Stimulated activated CD8-positive, alpha-beta memory T cell treated with anti-CD3 and anti-CD28 coated beads, Interleukin-12 subunit alpha, Interleukin-12 subunit beta, amount 100 ng/mL, for 1 hour (primary cell): ENCODE data around the gene CDH18.

ENCODE experiments used
- DNase-seq: peaks from one replicate; pipeline ENCODE4 v3.0.0-alpha.2; 2020; ENCODE audit warnings: low read depth

The CDH18 gene

GRCh38 chr5:19928562-19929421, 59.2 kb downstream of the CDH18 start:
- DNase-seq, result no peak

- no peak for DNase-seq
These were observed 60.1 kb downstream of the CDH18 start for GRCh38 chr5:19927919-19928318.

- DNase-seq, result no peak
These were observed 60.8 kb downstream of the CDH18 start for GRCh38 chr5:19927170-19927569.

- no peak for DNase-seq
These were observed 64.3 kb downstream of the CDH18 start for GRCh38 chr5:19923742-19924141.

- no peak for DNase-seq
These were observed 67.2 kb downstream of the CDH18 start for GRCh38 chr5:19920761-19921160.

GRCh38 chr5:19918780-19919179, 69.2 kb downstream of the CDH18 start:
- no peak for DNase-seq

- no peak for DNase-seq
These were observed 70.3 kb downstream of the CDH18 start for GRCh38 chr5:19917588-19918122.

GRCh38 chr5:19910136-19910535, 77.9 kb downstream of the CDH18 start:
- DNase-seq, result no peak

GRCh38 chr5:19904766-19905165, 83.2 kb downstream of the CDH18 start:
- DNase-seq, result no peak

GRCh38 chr5:19903611-19904010, 84.4 kb downstream of the CDH18 start:
- no peak for DNase-seq

GRCh38 chr5:19902316-19902934, 85.6 kb downstream of the CDH18 start:
- no peak for DNase-seq

GRCh38 chr5:19900269-19900668, 87.7 kb downstream of the CDH18 start:
- no peak for DNase-seq

- no peak for DNase-seq
These were observed 96.3 kb downstream of the CDH18 start for GRCh38 chr5:19891658-19892057.

GRCh38 chr5:19886123-19886917, 101.7 kb downstream of the CDH18 start:
- DNase-seq, result no peak

GRCh38 chr5:19885040-19885824, 102.8 kb downstream of the CDH18 start:
- DNase-seq, result no peak

GRCh38 chr5:19880859-19881436, 107.1 kb downstream of the CDH18 start:
- DNase-seq, result no peak

- DNase-seq, result no peak
These were observed 107.5 kb downstream of the CDH18 start for GRCh38 chr5:19880458-19880857.

GRCh38 chr5:19874811-19875210, 113.2 kb downstream of the CDH18 start:
- DNase-seq, result no peak

GRCh38 chr5:19866090-19866450, 121.9 kb downstream of the CDH18 start:
- DNase-seq, result no peak

- DNase-seq, result no peak
These were observed 122.5 kb downstream of the CDH18 start for GRCh38 chr5:19865336-19866089.

GRCh38 chr5:19862711-19863110, 125.3 kb downstream of the CDH18 start:
- DNase-seq, result no peak
